Right atrium auricular region (tissue), 2 donors: ENCODE results near the gene PLAGL2. TPM values are rescaled to one million over a fixed set of nuclear protein-coding genes. Genes with fewer than 3 reads are reported as not detected.

ENCODE experiments used
- DNase-seq: peaks from one replicate; pipeline ENCODE4 v3.0.0-alpha.2; 2019; ENCODE audit warnings: low spot score
- H3K27ac ChIP-seq, 2 donors: fragments of 200-600 bp; sonication (generic); 1 replicate in 1 of 2; 2 replicates in 1 of 2; pipeline ENCODE4 v1.5.1; 2016 to 2019
- H3K27me3 ChIP-seq, 2 donors: fragments of 200-600 bp; sonication (generic); one replicate each; pipeline versions ENCODE4 v1.5.1 to v1.6.0; 2017 to 2019
- H3K36me3 ChIP-seq: fragments of 200-600 bp; sonication (generic); one replicate; pipeline ENCODE4 v1.5.1; 2016
- H3K4me1 ChIP-seq, 2 donors: fragments of 200-600 bp; sonication (generic); one replicate each; pipeline versions ENCODE4 v1.5.1 to v1.6.0; 2017 to 2019
- H3K4me3 ChIP-seq, 2 donors: fragments of 200-600 bp; sonication (generic); 1 replicate in 1 of 2; 2 replicates in 1 of 2; pipeline ENCODE4 v1.5.1; 2017 to 2019; ENCODE audit warnings: mild to moderate bottlenecking in 1 of 2, moderate library complexity in 1 of 2
- H3K9me3 ChIP-seq, 2 donors: fragments of 200-600 bp; sonication (generic); one replicate each; pipeline ENCODE4 v1.5.1; 2019
- total RNA-seq, 2 donors: library from RNA; depleted of rRNA; stranded (reverse); fragments of >200 nt; gene quantifications; one replicate each; pipeline ENCODE4 v1.1.0, GENCODE V29; 2016
- TF ChIP-seq, protein P1 (sequence below), 2 donors: fragments of 200-600 bp; sonication (generic); IDR thresholded peaks; one replicate each; pipeline ENCODE4 v1.5.1; 2019; ENCODE audit warnings: antibody characterized with exemption in 2 of 2

Gene PLAGL2
- total RNA-seq, 2 donors from 2014 or later, result 7.0 to 8.1 TPM

DNA sequence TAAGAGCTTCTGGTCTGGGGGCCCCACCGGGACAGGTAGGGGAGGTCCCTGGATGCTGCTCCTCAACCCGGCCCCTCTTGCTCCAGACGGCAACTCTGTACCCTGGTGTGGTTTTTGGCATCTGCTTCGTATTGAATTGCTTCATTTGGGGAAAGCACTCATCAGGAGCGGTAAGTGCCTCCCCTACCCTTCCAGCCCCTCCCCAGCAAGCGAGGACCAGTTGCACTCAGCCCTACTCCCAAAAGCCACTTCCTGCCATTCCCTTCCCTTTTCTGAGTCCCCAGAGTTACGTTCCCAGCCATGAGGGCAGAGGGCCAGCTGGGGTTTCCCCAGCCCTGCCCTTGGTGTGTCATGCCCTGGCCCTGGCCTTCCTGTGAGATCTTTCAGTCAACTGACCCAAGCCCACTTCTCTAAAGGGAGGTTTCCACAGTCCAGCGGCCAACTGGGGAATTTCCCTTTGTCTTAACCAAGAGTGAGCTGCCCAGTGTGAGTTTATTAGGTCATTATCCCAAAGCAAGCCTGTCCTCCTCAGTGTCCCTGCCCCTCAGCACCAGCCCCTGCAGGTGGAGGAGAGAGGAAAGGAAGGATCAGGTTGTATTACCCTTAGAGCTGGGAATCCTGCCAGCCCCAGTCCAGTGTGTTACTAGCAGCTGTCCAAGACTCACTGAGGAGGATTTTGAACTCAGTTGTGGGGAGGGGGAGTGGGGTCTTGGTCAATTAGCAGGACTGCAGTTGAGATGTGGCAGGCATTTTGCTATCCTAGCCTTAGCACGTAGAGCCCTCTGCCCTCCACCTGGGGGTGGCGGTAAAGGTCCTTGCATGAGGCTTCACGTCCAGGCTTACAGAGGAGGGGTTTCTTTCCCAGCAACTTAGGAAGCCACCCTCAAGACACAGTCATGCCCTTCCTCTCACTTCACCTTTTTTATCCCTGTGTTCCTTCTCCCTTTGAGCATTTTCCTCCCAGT is 52.2 kb downstream of the PLAGL2 start:
- H3K4me3 ChIP-seq, result no peak overlapping the region

DNA sequence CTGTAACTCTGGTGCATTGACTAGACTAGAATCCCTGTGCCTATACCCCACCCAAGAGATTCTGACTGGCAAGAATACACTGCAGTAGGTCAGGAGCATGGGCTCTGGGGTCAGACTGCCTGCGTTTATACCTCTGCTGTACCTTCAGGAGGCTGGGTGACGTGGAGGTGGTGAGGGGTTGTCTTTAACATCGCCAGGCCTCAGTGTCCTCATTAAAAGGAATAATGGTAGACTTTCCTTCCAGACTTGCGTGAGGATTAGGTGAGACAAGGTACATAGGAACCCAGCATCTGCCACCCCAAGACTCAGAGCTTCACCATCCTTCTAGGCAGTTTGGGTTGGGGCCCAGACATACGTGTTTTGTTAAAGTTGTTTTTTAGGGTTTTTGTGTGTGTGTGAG is 53.8 kb downstream of the PLAGL2 start:
- TF ChIP-seq, protein P1, sequence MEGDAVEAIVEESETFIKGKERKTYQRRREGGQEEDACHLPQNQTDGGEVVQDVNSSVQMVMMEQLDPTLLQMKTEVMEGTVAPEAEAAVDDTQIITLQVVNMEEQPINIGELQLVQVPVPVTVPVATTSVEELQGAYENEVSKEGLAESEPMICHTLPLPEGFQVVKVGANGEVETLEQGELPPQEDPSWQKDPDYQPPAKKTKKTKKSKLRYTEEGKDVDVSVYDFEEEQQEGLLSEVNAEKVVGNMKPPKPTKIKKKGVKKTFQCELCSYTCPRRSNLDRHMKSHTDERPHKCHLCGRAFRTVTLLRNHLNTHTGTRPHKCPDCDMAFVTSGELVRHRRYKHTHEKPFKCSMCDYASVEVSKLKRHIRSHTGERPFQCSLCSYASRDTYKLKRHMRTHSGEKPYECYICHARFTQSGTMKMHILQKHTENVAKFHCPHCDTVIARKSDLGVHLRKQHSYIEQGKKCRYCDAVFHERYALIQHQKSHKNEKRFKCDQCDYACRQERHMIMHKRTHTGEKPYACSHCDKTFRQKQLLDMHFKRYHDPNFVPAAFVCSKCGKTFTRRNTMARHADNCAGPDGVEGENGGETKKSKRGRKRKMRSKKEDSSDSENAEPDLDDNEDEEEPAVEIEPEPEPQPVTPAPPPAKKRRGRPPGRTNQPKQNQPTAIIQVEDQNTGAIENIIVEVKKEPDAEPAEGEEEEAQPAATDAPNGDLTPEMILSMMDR (IDR thresholded peaks at IDR 0.05), result no peak
- peaks cover 73% of the 10 kb centered on the region for H3K36me3 ChIP-seq

More for the DNA sequence above, 52.2 kb downstream of the PLAGL2 start:
- H3K36me3 ChIP-seq, result peaks cover 74% of the 10 kb centered on the region
- peak; percentile 93 for DNase-seq
- no peaks in the 10 kb centered on the region for H3K27me3 ChIP-seq
- TF ChIP-seq, protein P1 (IDR thresholded peaks at IDR 0.05), result peak in 1 of 2 donors; percentile 52
- H3K9me3 ChIP-seq, result no peaks in the 10 kb centered on the region
- peaks cover 0 to 14% of the 10 kb centered on the region in 2 donors for H3K4me1 ChIP-seq
- peak overlapping the region; percentile 23 to 48 for H3K27ac ChIP-seq

DNA sequence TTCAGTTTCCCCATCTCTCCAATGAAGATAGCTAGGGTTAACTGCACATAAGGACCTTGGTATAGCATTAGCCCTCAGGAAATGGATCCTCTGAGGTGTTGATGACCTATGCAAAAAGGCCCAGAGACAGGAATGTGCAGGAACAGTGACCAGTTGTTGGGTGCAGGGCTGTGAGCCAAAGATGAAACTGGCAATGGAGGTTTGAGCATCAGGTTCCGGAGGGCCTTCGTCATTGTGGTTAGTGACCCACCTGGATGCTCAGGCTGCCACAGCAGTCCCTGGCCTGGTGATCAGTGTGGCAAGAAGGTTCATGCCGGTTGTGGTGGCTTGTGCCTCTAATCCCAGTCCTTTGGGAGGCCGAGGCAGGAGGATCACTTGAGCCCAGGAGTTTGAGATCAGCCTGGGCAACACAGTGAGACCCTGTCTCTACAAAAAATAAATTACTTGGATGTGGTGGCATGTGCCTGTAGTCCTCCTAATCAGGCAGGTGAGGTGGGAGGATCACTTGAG is 54.3 kb downstream of the PLAGL2 start:
- H3K36me3 ChIP-seq, result peaks cover 67% of the 10 kb centered on the region
- H3K4me1 ChIP-seq, result peaks cover 0 to 14% of the 10 kb centered on the region in 2 donors

More for the DNA sequence above, 53.8 kb downstream of the PLAGL2 start:
- DNase-seq, result no peak
- Histone ChIP-seq H3K4me1 (peaks cover 0 to 14% of the 10 kb centered on the region in 2 donors), H3K4me3 (no peak overlapping the region), H3K27me3 (no peaks in the 10 kb centered on the region), H3K9me3 (no peaks in the 10 kb centered on the region), H3K27ac (no peak overlapping the region)

DNA sequence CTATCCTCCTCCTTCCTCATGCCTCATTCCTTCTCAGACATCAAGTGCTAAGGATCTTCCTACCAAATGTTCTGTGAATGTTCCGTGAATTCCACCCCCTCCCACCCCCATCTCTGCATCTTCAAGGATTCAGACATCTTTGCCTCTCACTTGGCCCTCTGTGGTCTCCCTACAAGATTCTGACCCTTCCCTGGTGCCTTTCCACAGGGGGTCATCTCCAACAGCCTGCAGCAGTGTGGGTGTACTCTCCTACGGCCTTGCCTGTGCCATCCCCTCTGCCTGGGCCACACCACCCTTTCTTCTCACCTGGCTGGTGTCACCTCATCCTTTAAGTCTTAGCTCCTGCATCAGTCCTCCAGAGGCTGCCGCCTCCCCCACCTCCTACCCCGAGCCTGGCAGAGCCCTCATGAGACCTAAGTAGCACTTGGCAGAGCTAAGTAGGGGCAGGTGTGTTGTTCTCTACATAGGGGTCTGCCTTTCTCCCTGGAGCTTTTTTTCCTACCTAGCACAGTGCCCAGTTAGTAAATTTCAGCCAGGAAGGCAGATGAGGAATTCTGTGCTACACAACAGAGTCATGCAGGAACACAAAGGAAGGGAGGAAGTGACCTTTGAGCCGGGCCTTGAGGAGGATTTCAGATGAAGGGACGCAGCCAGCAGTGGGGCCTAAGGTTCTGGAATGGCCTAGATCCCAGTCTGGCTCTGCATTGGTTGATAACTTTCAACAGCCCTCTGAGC is 55.0 kb downstream of the PLAGL2 start:
- DNase-seq, result no peak
- H3K9me3 ChIP-seq, result no peaks in the 10 kb centered on the region
- peaks cover 0 to 14% of the 10 kb centered on the region in 2 donors for H3K4me1 ChIP-seq
- TF ChIP-seq, protein P1 (IDR thresholded peaks at IDR 0.05), result no peak
- peaks cover 61% of the 10 kb centered on the region for H3K36me3 ChIP-seq
- no peak overlapping the region for H3K4me3 ChIP-seq
- H3K27ac ChIP-seq, result no peak overlapping the region
- H3K27me3 ChIP-seq, result no peaks in the 10 kb centered on the region

More for the DNA sequence above, 54.3 kb downstream of the PLAGL2 start:
- no peak for DNase-seq
- TF ChIP-seq, protein P1 (IDR thresholded peaks at IDR 0.05), result no peak
- no peak overlapping the region for H3K27ac ChIP-seq
- H3K27me3 ChIP-seq, result no peaks in the 10 kb centered on the region
- H3K9me3 ChIP-seq, result no peaks in the 10 kb centered on the region
- no peak overlapping the region for H3K4me3 ChIP-seq

DNA sequence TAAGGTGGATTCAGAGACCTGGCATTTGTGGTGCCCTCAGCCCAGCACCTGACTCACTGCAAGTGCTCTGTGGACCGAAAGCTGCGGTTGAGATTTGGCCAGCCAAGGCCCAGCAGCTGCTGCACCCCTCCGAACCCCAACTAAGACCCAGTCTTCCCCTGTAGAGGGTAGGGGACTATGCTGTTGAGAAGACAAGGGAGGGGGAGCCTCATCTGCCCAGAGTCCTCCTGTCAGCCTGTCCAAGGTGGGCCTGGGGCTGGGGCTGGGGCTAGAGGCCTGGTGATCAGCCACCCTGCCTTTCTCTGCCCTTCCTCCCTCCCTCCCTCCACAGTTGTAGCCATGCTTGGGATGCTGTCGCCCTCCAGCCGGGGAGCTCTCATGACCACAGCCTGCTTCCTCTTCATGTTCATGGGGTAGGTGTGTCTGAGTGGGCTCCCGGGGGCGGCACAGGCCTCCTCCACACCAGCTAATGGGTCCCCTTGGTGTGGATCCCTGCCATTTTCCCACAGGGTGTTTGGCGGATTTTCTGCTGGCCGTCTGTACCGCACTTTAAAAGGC is 57.2 kb downstream of the PLAGL2 start:
- H3K4me1 ChIP-seq, result peaks cover 0 to 10% of the 10 kb centered on the region in 2 donors

More for the DNA sequence above, 57.2 kb downstream of the PLAGL2 start:
- Histone ChIP-seq H3K36me3 (peaks cover 74% of the 10 kb centered on the region), H3K27ac (no peak overlapping the region), H3K27me3 (no peaks in the 10 kb centered on the region), H3K9me3 (no peaks in the 10 kb centered on the region), H3K4me3 (no peak overlapping the region)
- DNase-seq, result no peak
- TF ChIP-seq, protein P1 (IDR thresholded peaks at IDR 0.05), result no peak
